DOHH2 (cell line): ENCODE results near the gene SLC35G1.

ENCODE experiments used
- EZH2phosphoT487 ChIP-seq: fragments of 200-600 bp; sonication (generic); IDR thresholded peaks from 2 replicates; pipeline ENCODE4 v1.6.1; 2017; ENCODE audit warnings: borderline replicate concordance, mild to moderate bottlenecking, antibody characterized with exemption, low read length, moderate library complexity, mixed read lengths
- TF ChIP-seq, protein P1 (sequence below): fragments of 200-600 bp; sonication (generic); IDR thresholded peaks from one replicate; pipeline ENCODE4 v1.5.1; 2014; ENCODE audit warnings: antibody characterized with exemption, mild to moderate bottlenecking, low read depth, low read length; ENCODE audit not compliant: poor library complexity, severe bottlenecking

DNA sequence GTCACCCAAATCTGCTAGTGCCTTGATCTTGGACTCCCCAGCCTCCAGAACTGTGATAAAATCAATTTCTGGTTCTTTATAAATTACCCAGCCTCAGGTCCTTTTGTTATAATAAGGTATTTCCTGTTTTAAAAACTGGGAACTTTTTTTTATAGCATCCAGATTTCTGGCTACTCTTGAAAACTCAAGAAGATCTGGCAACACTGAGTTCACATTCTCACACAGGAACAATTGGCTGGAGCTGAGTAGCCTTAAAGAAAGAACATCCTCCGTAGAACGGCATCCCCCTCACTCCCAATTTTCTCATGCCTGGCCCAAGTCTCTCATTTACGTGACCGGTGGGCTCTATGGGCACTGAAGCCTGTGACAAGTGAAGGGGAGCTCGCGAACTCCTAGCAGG, 47.1 kb downstream of the SLC35G1 start:
- TF ChIP-seq, protein P1, sequence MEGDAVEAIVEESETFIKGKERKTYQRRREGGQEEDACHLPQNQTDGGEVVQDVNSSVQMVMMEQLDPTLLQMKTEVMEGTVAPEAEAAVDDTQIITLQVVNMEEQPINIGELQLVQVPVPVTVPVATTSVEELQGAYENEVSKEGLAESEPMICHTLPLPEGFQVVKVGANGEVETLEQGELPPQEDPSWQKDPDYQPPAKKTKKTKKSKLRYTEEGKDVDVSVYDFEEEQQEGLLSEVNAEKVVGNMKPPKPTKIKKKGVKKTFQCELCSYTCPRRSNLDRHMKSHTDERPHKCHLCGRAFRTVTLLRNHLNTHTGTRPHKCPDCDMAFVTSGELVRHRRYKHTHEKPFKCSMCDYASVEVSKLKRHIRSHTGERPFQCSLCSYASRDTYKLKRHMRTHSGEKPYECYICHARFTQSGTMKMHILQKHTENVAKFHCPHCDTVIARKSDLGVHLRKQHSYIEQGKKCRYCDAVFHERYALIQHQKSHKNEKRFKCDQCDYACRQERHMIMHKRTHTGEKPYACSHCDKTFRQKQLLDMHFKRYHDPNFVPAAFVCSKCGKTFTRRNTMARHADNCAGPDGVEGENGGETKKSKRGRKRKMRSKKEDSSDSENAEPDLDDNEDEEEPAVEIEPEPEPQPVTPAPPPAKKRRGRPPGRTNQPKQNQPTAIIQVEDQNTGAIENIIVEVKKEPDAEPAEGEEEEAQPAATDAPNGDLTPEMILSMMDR = no peak
- TF ChIP-seq EZH2phosphoT487 = no peak
